HUES64 (cell line): ENCODE data around the gene KANSL3.

ENCODE experiments used
- H3K27ac ChIP-seq: 2 replicates; pipeline ENCODE4 v1.7.0; 2013; ENCODE audit warnings: low read depth, low read length, inconsistent platforms
- H3K27me3 ChIP-seq: 2 replicates; pipeline ENCODE4 v1.6.1; 2013; ENCODE audit warnings: mild to moderate bottlenecking, low read length; ENCODE audit not compliant: insufficient read depth
- H3K36me3 ChIP-seq: 2 replicates; pipeline ENCODE4 v1.6.1; 2013; ENCODE audit warnings: mild to moderate bottlenecking, low read length; ENCODE audit not compliant: insufficient read depth
- H3K4me1 ChIP-seq: 2 replicates; pipeline ENCODE4 v1.6.1; 2013; ENCODE audit warnings: mild to moderate bottlenecking, low read length, moderate library complexity; ENCODE audit not compliant: insufficient read depth
- H3K4me3 ChIP-seq: 2 replicates; pipeline ENCODE4 v1.5.1; 2013; ENCODE audit warnings: mild to moderate bottlenecking, low read length, moderate library complexity
- H3K9ac ChIP-seq: 2 replicates; pipeline ENCODE4 v1.6.1; 2013; ENCODE audit warnings: mild to moderate bottlenecking, low read depth, low read length
- H3K9me3 ChIP-seq: 2 replicates; pipeline ENCODE4 v1.6.1; 2013; ENCODE audit warnings: low read depth, low read length; ENCODE audit not compliant: insufficient read depth
- WGBS: fragments of 150-250, 120-280 bp; methylation state at CpG from one replicate; pipeline ENCODE4 v1.1.7; 2013; ENCODE audit warnings: missing lambda C conversion rate; 5-methylcytosine and 5-hydroxymethylcytosine counted together

Gene KANSL3

DNA sequence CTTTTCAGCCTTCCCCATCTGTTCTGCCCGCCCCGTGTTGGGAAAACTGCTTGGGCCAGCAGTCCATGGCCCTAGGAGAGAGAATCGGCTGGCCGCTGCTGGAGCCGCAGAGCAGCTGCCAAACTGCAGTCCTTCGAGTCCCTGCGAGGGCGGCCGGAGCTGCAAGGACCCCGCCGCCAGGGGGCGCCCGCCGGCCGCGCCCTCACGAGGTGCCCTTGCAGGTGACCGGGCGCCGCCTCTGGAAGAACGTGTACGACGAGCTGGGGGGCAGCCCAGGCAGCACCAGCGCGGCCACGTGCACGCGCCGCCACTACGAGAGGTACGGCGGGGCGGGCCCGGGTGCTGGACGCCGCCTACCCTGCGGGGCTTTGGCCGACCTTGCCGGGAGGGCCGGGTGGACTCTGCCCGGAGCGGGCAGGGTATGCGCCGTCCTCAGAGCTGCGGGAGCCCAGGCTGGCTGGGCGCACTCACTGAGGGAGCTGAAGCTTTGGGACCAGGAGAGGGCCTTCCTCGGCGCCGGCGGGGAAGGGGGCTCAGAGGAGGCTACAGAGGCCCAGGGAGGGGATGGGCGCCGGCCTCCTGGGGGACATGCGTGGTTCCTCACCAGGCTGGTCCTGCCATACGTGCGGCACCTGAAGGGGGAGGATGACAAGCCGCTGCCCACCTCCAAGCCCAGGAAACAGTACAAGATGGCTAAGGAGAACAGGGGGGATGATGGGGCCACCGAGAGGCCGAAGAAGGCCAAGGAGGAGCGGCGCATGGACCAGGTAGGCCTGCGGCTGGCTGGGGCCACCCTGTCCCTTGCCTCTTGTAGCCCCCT, 87.9 kb downstream of the KANSL3 start:
- no peak overlapping the region for H3K27ac ChIP-seq
- H3K9me3 ChIP-seq = no peaks in the 10 kb centered on the region
- H3K36me3 ChIP-seq = no peaks in the 10 kb centered on the region
- H3K27me3 ChIP-seq = no peaks in the 10 kb centered on the region
- no peak overlapping the region for H3K4me3 ChIP-seq
- peaks cover 12% of the 10 kb centered on the region; the same call in 1 of the 2 replicates for H3K4me1 ChIP-seq
- no peak overlapping the region for H3K9ac ChIP-seq
- WGBS = 93% methylated on average over 61 of the region's 61 CpGs

DNA sequence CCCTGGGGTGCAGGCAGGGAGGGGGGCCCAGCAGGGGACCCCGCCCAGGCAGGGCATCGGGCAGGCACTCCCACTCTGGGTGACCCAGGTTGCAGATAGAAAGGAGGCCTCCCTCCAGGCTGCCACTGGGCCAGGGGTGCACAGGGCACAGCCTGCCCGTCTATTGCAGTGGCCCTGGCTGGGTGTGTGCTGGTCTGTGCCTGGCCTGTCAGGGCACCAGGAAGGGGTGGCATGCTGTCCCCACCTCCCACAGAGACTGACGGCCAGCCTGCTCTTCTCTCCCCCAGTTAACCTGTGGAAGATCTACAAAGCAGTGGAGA, 88.7 kb downstream of the KANSL3 start:
- Histone ChIP-seq H3K9me3 (no peaks in the 10 kb centered on the region), H3K36me3 (no peaks in the 10 kb centered on the region), H3K4me3 (no peak overlapping the region), H3K27me3 (no peaks in the 10 kb centered on the region), H3K9ac (no peak overlapping the region), H3K27ac (no peak overlapping the region), H3K4me1 (peaks cover 9% of the 10 kb centered on the region; the same call in 1 of the 2 replicates)
- WGBS = 87% methylated on average over 4 of the region's 4 CpGs

DNA sequence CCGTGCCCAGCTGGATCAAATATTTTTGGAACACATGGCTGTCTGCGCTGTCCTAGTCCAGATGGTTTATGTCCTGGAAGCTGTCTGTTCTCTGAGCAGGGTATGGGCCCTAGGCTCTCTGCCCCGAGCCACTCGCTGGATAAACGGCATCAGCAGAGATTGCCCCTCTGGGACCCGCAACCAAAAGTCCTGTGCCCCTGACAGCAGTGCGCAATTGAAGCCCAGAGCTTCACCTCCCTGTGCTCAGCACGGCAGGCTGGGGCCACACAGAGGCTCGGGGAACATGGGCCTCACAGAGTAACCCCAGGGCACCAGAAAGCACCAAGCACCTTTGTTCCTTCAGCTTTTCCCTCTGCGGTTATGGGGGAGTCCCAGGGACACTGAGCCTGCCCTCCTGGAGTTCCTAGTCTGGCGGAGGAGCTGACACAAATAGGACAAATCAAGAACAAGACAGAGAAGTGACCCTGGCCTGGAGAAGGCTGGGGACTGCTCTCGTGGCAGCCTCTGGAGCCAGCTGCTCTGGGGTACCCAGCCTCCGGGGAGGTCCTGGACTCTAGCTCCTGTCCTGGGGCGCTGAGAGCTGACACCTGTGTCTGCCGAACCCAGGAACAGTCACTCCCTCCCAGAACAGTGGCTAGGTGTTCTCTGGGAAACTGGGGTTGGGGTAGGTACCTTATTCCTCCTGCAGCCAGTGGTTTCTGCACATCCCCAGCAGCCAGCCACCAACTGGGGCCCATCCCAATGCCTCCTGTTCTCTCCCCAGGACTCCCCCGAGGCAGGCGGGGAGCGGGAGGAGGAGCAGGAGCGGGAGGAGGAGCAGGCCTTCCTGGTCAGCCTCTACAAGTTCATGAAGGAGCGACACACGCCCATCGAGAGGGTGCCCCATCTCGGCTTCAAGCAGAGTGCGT, 89.3 kb downstream of the KANSL3 start:
- Histone ChIP-seq H3K4me3 (no peak overlapping the region), H3K27ac (no peak overlapping the region), H3K9me3 (no peaks in the 10 kb centered on the region), H3K36me3 (no peaks in the 10 kb centered on the region), H3K9ac (no peak overlapping the region), H3K27me3 (no peaks in the 10 kb centered on the region), H3K4me1 (peaks cover 9% of the 10 kb centered on the region; the same call in 1 of the 2 replicates)
- 93% methylated on average over 24 of the region's 24 CpGs for WGBS

DNA sequence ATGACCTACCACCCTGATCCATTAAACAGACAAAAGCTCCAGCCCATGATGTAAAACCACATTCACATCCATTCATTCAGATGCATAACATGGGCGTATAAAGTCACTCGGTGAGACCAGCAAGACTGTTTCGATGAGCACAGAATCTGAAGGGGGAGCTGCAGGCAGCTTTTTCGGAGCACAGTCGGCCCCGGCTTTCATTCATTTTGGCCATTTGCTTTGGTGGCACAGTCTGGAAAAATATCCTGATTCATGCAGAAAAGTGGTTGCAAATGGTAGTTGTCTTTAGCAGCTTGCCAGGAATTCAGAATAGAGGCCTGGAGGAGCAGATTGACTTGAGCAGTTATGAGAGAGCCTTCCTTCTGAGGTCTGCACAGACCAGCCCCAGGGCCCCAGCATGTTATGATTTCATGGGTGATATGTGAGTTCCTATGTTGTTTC, 90.4 kb downstream of the KANSL3 start:
- H3K4me3 ChIP-seq = peak overlapping the region; percentile 21; the same call in 1 of the 2 replicates
- no peaks in the 10 kb centered on the region for H3K9me3 ChIP-seq
- no peak overlapping the region; the same call in 1 of the 2 replicates for H3K27ac ChIP-seq
- no peaks in the 10 kb centered on the region for H3K36me3 ChIP-seq
- no peaks in the 10 kb centered on the region for H3K27me3 ChIP-seq
- H3K4me1 ChIP-seq = peaks cover 9% of the 10 kb centered on the region; the same call in 1 of the 2 replicates
- no peak overlapping the region for H3K9ac ChIP-seq
- 46% methylated on average over 6 of the region's 6 CpGs for WGBS

- Histone ChIP-seq H3K36me3 (no peaks in the 10 kb centered on the region), H3K27me3 (no peaks in the 10 kb centered on the region), H3K4me1 (peaks cover 9% of the 10 kb centered on the region; the same call in 1 of the 2 replicates), H3K27ac (peak overlapping the region; percentile 34; the same call in 1 of the 2 replicates), H3K9me3 (no peaks in the 10 kb centered on the region), H3K4me3 (peak overlapping the region; percentile 21; the same call in 1 of the 2 replicates), H3K9ac (no peak overlapping the region)
- WGBS = 57% methylated on average over 7 of the region's 7 CpGs
Observed at GRCh38 chr2:96547203-96547641, 90.9 kb downstream of the KANSL3 start.

- Histone ChIP-seq H3K4me1 (peaks cover 9% of the 10 kb centered on the region; the same call in 1 of the 2 replicates), H3K9ac (no peak overlapping the region), H3K4me3 (no peak overlapping the region; the same call in 1 of the 2 replicates), H3K27ac (no peak overlapping the region), H3K9me3 (no peaks in the 10 kb centered on the region), H3K27me3 (no peaks in the 10 kb centered on the region), H3K36me3 (no peaks in the 10 kb centered on the region)
- WGBS = 91% methylated on average over 8 of the region's 8 CpGs
Observed at GRCh38 chr2:96546797-96547196, 91.3 kb downstream of the KANSL3 start.

GRCh38 chr2:96546321-96546720, 91.8 kb downstream of the KANSL3 start:
- H3K36me3 ChIP-seq = no peaks in the 10 kb centered on the region
- 89% methylated on average over 5 of the region's 5 CpGs for WGBS
- H3K9me3 ChIP-seq = no peaks in the 10 kb centered on the region
- peaks cover 9% of the 10 kb centered on the region; the same call in 1 of the 2 replicates for H3K4me1 ChIP-seq
- no peak overlapping the region for H3K9ac ChIP-seq
- H3K27me3 ChIP-seq = no peaks in the 10 kb centered on the region
- H3K4me3 ChIP-seq = no peak overlapping the region
- H3K27ac ChIP-seq = no peak overlapping the region
